NCI-H69 (cell line): ENCODE data around the gene CCDC87.
A peak's percentile ranks its signal among the peaks of the same experiment; 100 is the strongest.
"Not testable (repeated sequence)": the region's sequence is repeated elsewhere in the genome, so short reads cannot be mapped to it uniquely, and the experiment has no call there.

Experiments used
- DNase-seq: peaks from one replicate; lab custom pipeline; 2025; lab: John Stamatoyannopoulos, UW

Gene CCDC87

DNA sequence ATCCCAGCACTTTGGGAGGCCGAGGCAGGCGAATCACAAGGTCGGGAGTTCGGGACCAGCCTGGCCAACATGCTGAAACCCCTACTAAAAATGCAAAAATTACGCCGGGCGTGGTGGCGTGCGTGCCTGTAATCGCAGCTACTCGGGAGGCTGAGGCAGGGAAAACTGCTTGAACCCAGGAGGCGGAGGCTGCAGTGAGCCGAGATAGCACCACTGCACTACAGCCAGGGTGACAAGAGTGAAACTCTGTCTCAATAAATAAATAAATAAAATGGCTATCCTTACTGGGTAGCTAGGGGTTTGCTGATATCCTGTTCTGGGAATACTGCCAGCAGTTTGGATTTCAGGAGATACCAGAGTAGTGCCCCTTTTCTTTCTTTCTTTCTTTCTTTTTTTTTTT, 21.2 kb upstream of the CCDC87 start:
- DNase-seq: no peak

DNA sequence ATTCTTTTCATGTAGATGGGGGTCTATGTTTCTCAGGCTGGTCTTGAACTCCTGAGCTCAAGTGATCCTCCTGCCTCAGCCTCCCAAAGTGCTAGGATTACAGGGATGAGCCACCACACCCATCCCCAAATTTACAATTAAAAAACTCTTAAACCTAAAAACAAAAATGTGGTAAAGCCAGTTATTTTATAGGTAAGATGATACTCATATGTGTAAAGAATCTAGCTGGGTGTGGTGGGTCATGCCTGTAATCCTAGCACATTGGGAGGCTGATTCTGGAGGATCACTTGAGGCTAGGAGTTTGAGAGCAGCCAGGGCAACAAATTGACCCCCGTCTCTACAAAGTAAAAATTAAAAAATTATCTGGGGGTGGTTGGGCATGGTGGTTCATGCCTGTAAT, 19.6 kb upstream of the CCDC87 start:
- no peak for DNase-seq

DNA sequence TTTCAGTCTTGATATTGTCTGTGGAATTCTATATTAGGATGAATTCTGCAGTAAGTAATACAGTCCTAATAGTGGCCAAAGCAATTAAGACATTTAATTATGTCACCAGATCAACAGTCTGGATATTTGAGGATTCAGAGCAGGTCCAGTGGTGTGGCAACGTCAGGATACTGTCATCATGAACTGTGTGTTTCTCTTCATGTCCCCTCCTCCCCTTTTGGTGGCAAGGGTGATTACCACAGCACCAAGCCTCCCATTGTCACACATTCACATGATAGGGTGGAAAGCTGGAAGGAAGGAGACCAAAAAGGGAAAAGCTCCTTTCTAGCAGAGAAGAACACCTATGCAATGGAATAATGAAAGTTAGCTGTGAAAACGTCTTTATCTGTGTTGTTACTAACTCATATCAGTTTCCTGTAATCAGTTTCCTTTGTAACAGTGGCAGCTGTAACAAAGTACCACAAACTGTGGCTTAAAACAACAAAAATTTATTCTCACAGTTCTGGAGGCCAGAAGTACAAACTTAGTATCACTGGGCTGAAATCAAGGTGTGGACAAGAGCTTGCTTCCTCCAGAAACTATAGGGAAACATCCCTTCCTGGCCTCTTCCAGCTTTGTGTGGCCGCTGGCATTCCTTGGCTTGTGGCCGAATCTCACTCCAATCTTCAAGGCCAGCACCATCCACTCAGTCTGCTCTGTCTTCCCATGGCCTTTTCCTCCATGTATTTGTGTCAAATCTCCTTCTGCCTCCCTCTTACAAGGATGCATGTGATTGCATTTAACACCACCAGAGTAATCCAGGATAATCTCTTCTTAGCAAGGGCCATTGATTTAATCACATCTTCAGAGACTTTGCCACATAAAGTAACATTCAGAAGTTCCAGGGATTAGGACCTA, 17.1 kb upstream of the CCDC87 start:
- no peak for DNase-seq

DNA sequence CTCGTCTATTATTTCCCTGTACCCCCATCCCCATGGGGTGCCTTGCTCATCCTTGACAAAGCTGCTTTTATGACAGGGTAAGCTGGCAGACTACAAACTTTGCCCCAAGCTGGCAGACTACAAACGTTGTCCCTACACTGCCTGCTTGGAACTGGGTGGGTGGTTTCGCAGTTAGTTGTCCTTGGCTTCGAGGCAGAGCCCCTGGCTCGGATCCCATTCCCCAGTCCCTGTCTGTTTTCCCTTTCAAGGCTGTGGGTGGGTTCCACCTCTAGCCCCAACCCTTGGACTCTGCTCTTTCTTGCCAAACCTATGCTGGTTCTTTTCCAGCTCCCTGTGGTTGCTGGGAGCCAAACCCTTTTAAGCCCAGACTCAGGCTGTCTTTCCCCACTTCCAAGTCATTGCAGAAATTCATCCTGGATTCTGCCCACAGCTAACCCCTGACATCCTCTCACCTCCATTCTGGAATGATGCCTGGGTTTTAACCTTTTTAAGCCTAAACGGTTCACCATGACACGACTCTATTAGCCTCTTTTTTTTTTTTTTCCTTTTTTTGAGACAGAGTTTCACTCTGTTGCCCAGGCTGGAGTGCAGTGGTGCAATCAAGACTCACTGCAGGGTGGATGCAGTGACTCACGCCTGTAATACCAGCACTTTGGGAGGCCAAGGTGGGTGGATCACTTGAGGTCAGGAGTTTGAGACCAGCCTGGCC, 14.4 kb upstream of the CCDC87 start:
- no peak for DNase-seq

DNA sequence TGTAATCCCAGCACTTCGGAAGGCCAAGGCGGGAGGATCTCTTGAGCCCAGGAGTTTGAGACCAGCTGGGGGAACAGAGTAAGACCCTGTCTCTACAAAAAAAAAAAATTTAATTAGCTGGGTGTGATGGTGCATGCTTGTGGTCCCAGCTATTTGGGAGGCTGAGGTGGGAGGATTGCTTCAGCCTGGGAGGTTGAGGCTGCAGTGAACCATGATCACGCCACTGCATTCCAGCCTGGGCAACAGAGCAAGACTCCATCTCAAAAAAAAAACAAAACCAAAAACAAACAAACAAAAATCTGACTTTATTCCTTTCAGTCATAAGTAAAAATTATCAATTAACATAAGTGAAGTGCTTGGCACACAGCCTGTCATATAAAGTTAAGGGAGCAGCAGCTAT, 13.7 kb upstream of the CCDC87 start:
- DNase-seq: not testable (repeated sequence)

DNA sequence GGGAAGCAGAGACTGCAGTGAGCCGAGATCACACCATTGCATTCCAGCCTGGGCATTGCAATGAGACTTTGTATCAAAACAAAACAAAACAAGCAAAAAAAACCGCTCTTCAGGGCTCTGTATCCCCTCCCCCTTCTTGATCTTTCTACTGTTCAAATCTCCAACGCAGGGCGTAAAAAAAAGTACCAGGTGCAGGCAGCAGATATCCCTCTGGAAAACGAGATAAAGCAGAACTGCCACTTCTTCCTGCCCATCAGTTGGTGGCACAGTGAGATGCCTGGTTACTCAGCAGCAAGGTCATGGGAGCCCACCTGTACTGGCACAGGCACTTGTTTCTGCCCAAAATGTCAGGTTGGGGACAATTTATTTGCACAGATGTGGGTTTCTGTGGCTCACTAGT, 11.3 kb upstream of the CCDC87 start:
- DNase-seq: no peak

DNA sequence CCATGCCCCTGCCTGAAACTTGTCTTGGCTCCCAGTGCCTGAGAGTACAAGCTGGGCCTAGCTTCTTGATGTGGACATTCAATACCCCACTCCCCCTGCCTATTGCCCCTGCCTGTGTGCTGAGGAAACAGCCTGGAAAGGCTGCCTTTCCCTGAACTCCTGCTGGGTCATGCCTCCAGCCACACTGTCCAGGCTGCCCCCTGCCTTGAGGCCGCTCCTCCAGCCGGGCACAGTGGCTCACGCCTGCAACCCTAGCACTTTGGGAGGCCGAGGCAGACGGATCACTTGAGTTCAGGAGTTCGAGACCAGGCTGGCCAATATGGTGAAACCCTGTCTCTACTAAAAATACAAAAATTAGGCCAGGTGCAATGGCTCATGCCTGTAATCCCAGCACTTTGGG, 10.2 kb upstream of the CCDC87 start:
- DNase-seq: no peak

DNA sequence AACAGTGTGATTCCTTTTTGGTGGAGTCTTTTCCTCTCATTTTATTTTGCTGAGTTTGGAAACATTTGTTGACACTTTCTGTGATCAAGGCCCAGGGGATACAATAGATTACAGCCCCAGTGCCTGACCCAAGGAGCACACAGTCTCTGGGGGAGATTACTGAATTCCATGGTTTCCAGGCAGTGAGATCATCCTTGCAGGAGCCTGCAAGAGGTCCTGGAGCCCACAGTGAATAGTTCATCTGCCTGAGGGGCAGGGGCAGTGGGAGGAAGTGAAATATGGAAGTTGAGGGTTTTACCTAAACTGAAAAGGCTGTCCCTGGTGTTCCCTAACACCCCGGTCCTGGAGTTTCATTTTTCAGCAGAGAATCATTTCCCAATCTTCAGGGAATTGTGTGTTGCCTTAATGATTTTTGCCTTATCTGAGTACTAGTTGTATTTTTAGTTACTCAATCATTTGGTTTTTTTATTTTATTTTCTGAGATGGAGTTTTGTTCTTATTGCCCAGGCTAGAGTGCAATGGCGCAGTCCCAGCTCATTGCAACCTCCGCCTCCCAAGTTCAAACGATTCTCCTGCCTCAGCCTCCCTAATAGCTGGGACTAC, 7.9 kb upstream of the CCDC87 start:
- DNase-seq: no peak

DNA sequence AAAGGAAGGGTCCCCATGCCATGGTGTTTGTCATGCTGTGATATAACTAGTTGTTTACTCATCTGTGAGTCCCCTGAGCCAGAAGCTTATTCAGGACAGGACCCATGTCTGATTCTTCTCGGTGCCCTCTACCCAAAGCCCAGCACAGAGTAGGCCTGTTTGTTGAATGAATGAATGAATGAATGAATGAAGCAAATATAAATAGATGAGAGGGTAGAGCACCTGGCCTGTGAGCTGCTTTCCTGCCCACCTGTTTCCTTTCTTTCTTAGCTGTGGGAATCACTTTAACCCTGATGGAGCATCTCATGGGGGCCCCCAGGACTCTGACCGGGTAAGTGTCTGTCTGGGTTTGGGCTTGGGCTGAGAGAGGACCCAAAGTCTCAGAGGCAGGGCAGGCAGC, 7.4 kb upstream of the CCDC87 start:
- no peak for DNase-seq

DNA sequence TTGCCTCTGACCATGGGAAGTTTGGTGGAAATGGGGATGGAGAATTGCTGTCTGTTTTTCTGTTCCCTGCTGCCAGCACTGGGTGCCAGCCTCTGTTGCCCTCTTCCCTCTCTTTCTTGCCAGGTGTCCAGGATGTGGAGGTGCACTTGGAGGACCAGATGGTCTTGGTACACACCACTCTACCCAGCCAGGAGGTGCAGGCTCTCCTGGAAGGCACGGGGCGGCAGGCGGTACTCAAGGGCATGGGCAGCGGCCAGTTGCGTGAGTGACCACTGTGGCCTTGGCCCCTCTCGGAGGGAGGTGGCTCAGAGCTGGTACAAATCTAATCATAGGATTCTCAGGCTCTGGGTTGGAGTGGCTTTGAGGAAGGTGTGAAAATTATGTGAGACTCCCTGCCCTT, 6.1 kb upstream of the CCDC87 start:
- no peak for DNase-seq

DNA sequence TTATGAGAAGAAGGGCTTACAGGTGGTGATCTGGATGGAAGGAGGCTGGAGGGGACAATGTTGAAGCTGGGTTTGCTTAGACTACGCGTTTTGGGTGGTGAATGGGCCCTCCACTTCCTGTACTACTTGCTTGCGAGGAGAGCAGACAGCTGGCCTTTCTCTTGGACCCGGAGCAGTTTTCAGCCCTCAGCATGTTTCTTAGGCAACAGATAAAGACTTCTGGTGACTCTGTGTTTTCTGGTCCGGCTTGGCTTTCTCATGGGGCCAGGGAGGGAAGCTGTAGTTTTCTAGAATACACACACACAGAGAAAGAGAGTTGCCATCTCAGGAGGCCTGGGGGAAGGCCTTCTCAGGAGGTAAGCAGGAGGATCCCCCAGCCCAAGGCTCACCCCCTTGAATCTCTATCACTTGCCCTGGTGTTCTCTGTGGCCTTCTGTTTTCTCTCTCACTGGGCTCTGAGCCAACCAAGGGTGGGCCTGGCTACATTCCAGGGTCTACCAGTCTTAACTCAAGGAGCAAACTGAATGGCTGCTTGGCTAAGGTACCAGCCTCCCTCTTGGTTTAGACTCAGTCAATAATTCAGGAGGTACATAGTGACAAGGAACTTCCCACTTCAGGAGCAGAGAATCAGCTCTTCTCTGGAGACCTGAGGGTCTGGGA, 2.5 kb upstream of the CCDC87 start:
- peak; percentile 47 for DNase-seq

DNA sequence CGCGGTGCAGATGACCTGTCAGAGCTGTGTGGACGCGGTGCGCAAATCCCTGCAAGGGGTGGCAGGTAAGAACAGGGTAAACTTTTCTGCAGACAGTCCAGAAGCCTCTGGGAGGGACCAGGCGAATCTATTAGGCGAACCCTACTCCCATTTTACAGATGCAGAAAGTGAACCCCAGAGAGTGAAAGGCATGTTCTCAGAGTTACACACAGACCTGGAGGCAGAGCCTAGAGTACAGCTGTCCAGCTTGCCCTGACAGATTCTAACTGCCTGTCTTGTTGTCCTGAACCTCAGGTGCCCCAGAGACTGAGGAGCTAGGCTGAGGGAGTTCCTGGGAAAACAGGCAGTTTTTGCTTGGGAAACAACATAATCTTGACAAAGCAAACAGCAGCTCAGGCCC, 787 bp upstream of the CCDC87 start:
- no peak for DNase-seq

DNA sequence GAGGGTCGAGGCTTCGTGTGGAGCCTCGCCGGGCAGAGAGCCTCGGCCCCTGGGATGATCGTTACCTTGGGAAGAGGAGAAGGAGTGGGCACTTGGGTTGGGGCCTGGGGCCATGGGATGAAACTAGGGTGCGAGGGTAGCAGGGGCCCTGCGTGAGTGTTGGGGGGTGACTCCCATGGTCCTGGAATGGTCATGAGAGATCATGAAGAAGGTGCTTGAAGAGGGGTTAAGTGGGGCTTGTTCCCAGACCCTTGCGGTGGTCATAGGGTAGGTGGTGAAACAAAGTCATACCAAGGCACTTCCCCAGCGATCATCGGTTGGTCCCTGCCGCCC, 406 bp upstream of the CCDC87 start:
- DNase-seq: no peak

DNA sequence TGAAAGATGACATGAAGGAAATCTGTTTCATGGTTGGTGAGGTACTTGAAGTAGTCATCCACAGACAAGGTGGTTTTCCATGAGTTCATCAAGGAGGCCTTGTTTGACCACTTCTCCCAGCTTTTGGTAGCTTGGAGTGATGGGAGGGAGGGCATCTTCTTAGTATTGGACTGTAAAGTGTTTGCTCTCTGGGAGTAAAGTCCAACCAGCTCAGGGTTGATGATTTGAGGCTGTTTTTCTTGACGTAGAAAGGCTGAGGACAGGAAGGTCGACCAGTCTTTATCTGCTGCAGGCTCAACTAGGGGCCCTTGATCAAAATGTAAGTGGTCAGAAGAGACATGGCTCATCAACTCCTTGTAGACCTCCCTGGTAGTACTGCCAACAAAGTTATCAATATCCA, 1.7 kb downstream of the CCDC87 start:
- no peak for DNase-seq

DNA sequence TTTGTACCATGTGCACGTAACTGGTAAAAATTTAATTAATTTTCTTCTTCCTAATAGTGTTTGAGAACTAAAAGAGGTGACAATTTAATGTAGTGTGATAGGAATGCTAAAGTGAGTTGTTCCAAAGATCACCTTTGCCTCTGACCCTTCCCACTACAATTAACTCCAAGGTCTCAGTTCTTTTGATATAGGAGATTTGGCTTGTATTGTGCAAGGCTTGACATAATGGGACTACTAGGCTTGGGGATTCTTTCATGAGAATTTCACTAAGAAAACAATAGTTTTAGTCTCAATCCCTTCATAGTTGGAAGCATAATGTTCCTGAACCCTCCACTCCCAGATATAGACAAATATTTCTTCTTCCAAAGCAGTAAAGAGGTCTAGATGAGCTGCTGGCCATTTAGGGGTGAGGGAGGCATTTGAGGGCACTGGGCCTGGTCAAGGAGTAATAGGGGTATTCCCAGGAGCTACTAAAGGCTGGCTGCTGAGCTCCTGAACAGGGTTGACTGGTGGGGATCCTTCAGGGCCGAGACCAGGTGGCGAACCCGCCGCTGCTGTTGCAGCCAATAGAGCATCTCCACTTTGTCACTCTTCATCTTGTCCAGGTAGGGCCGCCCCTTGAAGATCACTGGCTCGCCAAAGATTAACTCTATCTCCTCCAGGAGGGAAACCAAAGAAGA, 2.7 kb downstream of the CCDC87 start:
- no peak for DNase-seq

DNA sequence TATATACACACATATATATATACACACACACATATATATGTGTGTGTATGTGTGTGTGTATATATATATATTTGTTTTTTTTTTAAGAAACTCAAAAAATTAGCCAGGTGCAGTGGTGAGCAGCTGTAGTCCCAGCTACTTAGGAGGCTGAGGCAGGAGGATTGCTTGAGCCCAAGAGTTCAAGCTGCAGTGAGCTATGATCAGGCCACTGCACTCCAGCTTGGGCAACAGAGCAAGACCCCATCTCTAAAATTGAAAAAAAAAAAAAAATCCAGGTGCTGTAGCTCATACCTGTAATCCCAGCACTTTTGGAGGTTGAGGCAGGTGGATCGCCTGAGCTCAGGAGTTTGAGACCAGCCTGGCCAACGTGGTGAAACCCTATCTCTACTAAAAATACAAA, 3.5 kb downstream of the CCDC87 start:
- not testable (repeated sequence) for DNase-seq

DNA sequence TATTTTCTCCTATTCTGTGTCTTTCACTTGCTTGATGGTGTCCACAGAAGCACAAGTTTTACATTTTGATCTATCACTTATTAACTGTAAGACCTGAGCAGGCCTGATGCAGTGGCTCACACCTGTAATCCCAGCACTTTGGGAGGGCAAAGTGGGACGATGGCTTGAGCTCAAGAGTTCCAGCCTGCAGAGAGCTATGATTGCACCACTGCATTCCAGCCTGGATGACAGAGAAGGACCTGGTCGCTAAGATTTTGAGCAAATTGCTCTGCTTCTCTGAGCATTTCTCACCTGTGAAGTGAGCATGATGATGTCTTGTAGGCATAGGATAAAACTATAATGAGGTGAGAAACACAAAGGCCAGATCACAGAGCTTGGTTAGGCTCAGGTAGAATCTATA, 6.7 kb downstream of the CCDC87 start:
- DNase-seq: no peak

DNA sequence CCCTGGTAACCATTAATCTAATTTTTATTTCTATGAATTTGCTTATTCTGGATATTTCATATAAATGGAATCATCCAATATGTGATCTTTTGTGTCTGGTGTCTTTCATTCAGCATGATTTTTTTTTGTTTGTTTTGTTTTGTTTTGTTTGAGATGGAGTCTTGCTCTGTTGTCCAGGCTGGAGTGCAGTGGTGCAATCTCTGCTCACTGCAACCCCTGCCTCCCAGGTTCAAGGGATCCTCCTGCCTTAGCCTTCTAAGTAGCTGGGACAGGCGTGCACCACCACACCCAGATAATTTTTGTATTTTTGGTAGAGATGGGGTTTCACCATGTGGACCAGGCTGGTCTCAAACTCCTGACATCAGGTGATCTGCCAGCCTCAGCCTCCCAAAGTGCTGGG, 7.4 kb downstream of the CCDC87 start:
- DNase-seq: not testable (repeated sequence)

DNA sequence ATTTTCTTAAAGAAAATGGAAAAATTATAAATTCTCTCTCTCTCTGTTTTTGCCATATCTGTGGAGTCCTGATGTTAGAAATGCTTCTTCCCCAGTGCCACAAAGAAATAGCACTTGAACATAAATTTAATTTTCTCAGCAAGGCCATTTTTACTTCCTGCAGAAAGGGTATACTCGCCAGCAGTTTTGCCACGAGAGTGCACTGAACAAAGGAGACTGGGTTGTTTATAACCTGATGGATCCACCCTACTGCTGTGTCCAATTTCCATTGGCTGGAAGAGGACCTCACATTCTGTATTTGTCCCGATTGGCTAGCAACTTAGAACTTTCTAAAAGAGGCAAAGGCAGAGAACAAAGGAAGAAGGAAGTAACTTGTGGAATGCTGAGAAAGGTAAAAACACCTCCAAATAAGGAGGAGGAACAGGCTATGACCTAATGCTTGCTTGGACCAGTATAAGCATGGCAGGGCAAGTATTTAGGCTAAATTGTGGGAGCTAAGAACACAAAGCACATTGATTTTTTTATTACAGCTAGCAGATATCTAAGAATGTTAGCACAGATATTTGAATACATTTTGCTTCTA, 10.2 kb downstream of the CCDC87 start:
- not testable (repeated sequence) for DNase-seq

DNA sequence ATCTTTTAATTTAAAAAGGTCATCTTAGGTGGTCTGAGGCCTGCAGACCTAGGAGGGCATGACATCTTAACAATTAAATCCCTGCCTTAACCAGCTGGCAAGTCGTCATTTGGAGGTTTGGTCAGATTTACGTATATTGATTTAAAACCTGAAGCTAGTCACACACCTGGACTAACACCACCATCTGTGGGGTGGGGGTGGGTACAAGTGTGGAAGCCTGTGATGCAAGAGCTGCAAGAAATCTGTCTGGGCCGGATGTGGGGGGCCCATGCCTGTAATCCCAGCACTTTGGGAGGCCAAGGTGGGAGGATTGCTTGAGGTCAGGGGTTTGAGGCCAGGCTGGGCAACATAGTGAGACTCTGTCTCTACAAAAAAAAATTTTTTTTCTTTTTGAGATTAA, 11.6 kb downstream of the CCDC87 start:
- no peak for DNase-seq

DNA sequence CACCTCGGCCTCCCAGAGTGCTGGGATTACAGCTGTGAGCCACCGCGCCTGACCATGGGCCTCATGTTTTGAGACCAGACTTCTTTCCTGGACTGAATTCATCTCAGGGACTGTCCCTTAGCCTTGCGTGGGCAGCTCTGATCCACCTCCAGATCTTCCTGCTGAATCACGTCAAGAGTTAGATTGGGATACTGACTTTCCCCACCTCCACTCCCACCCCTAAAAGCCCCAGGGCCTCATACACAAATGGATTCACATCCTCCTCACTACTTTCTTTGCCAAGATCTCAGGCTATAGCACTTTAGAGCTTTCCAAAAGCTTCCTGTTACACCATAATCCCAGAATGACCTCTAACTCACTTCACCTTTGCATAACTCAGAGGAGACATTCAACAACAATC, 12.1 kb downstream of the CCDC87 start:
- DNase-seq: no peak
